ENCODE data around the gene INSM2. TPM values are rescaled to one million over a fixed set of nuclear protein-coding genes. Genes with fewer than 3 reads are reported as not detected.

The INSM2 gene
- total and polyA plus RNA-seq, 2 donors (not counting 1 experiment from before 2014, with no cell fraction given) = not detected

- Histone ChIP-seq H3K4me1 (ENCODE audit: control insufficient read depth, extremely low read depth, insufficient read depth, low read length) (no peaks in the 10 kb centered on the region), H3K79me2 (ENCODE audit: control insufficient read depth, insufficient read depth, low read length) (no peaks in the 10 kb centered on the region), H3K4me3 (replicated peaks in 1 of 4; ENCODE audit: control extremely low read depth in 1 of 4, insufficient read depth in 1 of 4, low read depth in 3 of 4, low read length in 4 of 4) (no peak overlapping the region), H3K27ac (ENCODE audit: insufficient read depth, low read length) (no peak overlapping the region), H3K27me3 (ENCODE audit: control insufficient read depth, insufficient read depth, low read length) (no peaks in the 10 kb centered on the region), H3K36me3 (ENCODE audit: control insufficient read depth, insufficient read depth, low read length) (no peaks in the 10 kb centered on the region), H3K9ac (ENCODE audit: insufficient read depth, low read length) (no peak overlapping the region), H3K9me3 (ENCODE audit: control insufficient read depth, insufficient read depth, low read depth, low read length) (no peaks in the 10 kb centered on the region), H2AFZ (ENCODE audit: low read length) (no peak overlapping the region), H3K4me2 (ENCODE audit: extremely low read depth, insufficient read depth, low read length) (no peak overlapping the region), H4K20me1 (ENCODE audit: control insufficient read depth, extremely low read depth, insufficient read depth, low read length) (no peaks in the 10 kb centered on the region)
- DNase-seq (ENCODE audit: low read depth in 2 of 2) = no peak
- TF ChIP-seq, protein P1, sequence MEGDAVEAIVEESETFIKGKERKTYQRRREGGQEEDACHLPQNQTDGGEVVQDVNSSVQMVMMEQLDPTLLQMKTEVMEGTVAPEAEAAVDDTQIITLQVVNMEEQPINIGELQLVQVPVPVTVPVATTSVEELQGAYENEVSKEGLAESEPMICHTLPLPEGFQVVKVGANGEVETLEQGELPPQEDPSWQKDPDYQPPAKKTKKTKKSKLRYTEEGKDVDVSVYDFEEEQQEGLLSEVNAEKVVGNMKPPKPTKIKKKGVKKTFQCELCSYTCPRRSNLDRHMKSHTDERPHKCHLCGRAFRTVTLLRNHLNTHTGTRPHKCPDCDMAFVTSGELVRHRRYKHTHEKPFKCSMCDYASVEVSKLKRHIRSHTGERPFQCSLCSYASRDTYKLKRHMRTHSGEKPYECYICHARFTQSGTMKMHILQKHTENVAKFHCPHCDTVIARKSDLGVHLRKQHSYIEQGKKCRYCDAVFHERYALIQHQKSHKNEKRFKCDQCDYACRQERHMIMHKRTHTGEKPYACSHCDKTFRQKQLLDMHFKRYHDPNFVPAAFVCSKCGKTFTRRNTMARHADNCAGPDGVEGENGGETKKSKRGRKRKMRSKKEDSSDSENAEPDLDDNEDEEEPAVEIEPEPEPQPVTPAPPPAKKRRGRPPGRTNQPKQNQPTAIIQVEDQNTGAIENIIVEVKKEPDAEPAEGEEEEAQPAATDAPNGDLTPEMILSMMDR (conservative IDR thresholded peaks at IDR 0.05 in 1 of 2, IDR thresholded peaks at IDR 0.05 in 1 of 2; ENCODE audit: low read depth in 1 of 2, low read length in 2 of 2) = no peak
- no peak for TF ChIP-seq EZH2 (IDR thresholded peaks at IDR 0.05; ENCODE audit: low read length, missing control alignments)
These were observed 34.8 kb upstream of the INSM2 start for GRCh38 chr14:35499180-35499579.

- no peaks in the 10 kb centered on the region for H3K36me3 ChIP-seq (ENCODE audit: control insufficient read depth, insufficient read depth, low read length)
- TF ChIP-seq EZH2 (IDR thresholded peaks at IDR 0.05; ENCODE audit: low read length, missing control alignments) = no peak
- TF ChIP-seq, protein P1 (conservative IDR thresholded peaks at IDR 0.05 in 1 of 2, IDR thresholded peaks at IDR 0.05 in 1 of 2; ENCODE audit: low read depth in 1 of 2, low read length in 2 of 2) = no peak
- H3K9me3 ChIP-seq (ENCODE audit: control insufficient read depth, insufficient read depth, low read depth, low read length) = no peaks in the 10 kb centered on the region
- H3K79me2 ChIP-seq (ENCODE audit: control insufficient read depth, insufficient read depth, low read length) = no peaks in the 10 kb centered on the region
- no peaks in the 10 kb centered on the region for H4K20me1 ChIP-seq (ENCODE audit: control insufficient read depth, extremely low read depth, insufficient read depth, low read length)
- no peaks in the 10 kb centered on the region for H3K4me1 ChIP-seq (ENCODE audit: control insufficient read depth, extremely low read depth, insufficient read depth, low read length)
- no peak for DNase-seq (ENCODE audit: low read depth in 2 of 2)
- no peak overlapping the region for H3K27ac ChIP-seq (ENCODE audit: insufficient read depth, low read length)
- H3K9ac ChIP-seq (ENCODE audit: insufficient read depth, low read length) = no peak overlapping the region
- H3K27me3 ChIP-seq (ENCODE audit: control insufficient read depth, insufficient read depth, low read length) = no peaks in the 10 kb centered on the region
- H3K4me3 ChIP-seq (replicated peaks in 1 of 4; ENCODE audit: control extremely low read depth in 1 of 4, insufficient read depth in 1 of 4, low read depth in 3 of 4, low read length in 4 of 4) = no peak overlapping the region
- no peak overlapping the region for H2AFZ ChIP-seq (ENCODE audit: low read length)
- H3K4me2 ChIP-seq (ENCODE audit: extremely low read depth, insufficient read depth, low read length) = no peak overlapping the region
These were observed 30.3 kb upstream of the INSM2 start for GRCh38 chr14:35503646-35504045.

GRCh38 chr14:35504260-35504659, 29.7 kb upstream of the INSM2 start:
- Histone ChIP-seq H3K9ac (ENCODE audit: insufficient read depth, low read length) (no peak overlapping the region), H3K27ac (ENCODE audit: insufficient read depth, low read length) (no peak overlapping the region), H3K36me3 (ENCODE audit: control insufficient read depth, insufficient read depth, low read length) (no peaks in the 10 kb centered on the region), H2AFZ (ENCODE audit: low read length) (no peak overlapping the region), H3K9me3 (ENCODE audit: control insufficient read depth, insufficient read depth, low read depth, low read length) (no peaks in the 10 kb centered on the region), H3K27me3 (ENCODE audit: control insufficient read depth, insufficient read depth, low read length) (no peaks in the 10 kb centered on the region), H4K20me1 (ENCODE audit: control insufficient read depth, extremely low read depth, insufficient read depth, low read length) (no peaks in the 10 kb centered on the region), H3K4me3 (replicated peaks in 1 of 4; ENCODE audit: control extremely low read depth in 1 of 4, insufficient read depth in 1 of 4, low read depth in 3 of 4, low read length in 4 of 4) (no peak overlapping the region), H3K79me2 (ENCODE audit: control insufficient read depth, insufficient read depth, low read length) (no peaks in the 10 kb centered on the region), H3K4me1 (ENCODE audit: control insufficient read depth, extremely low read depth, insufficient read depth, low read length) (no peaks in the 10 kb centered on the region), H3K4me2 (ENCODE audit: extremely low read depth, insufficient read depth, low read length) (no peak overlapping the region)
- no peak for TF ChIP-seq EZH2 (IDR thresholded peaks at IDR 0.05; ENCODE audit: low read length, missing control alignments)
- TF ChIP-seq, protein P1 (conservative IDR thresholded peaks at IDR 0.05 in 1 of 2, IDR thresholded peaks at IDR 0.05 in 1 of 2; ENCODE audit: low read depth in 1 of 2, low read length in 2 of 2) = no peak
- no peak for DNase-seq (ENCODE audit: low read depth in 2 of 2)
